Endodermal cell (in vitro differentiated cells): ENCODE results near the gene TIAM2. TPM values are rescaled to one million over a fixed set of nuclear protein-coding genes. Genes with fewer than 3 reads are reported as not detected.
A peak's percentile ranks its signal among the peaks of the same experiment; 100 is the strongest.
"Not testable (repeated sequence)": the region's sequence is repeated elsewhere in the genome, so short reads cannot be mapped to it uniquely, and the experiment has no call there.

Experiments used
- DNase-seq: peaks from one replicate; pipeline ENCODE4 v3.0.0-alpha.2; 2017
- H3K27ac ChIP-seq: 2 replicates; pipeline ENCODE4 v1.5.1; 2013; ENCODE audit warnings: mild to moderate bottlenecking, low read depth, low read length, moderate library complexity
- H3K27me3 ChIP-seq: 2 replicates; pipeline ENCODE4 v1.6.1; 2013; ENCODE audit warnings: mild to moderate bottlenecking, low read length, moderate library complexity; ENCODE audit not compliant: insufficient read depth, control insufficient read depth, poor library complexity, severe bottlenecking
- H3K36me3 ChIP-seq: 2 replicates; pipeline ENCODE4 v1.7.0; 2013; ENCODE audit warnings: mild to moderate bottlenecking, low read length, moderate library complexity; ENCODE audit not compliant: control insufficient read depth, insufficient read depth
- H3K4me1 ChIP-seq: one replicate; pipeline ENCODE4 v1.7.0; 2013; ENCODE audit warnings: low read length; ENCODE audit not compliant: control insufficient read depth, insufficient read depth
- H3K4me3 ChIP-seq: 2 replicates; pipeline ENCODE4 v1.5.1; 2013; ENCODE audit warnings: mild to moderate bottlenecking, low read length, moderate library complexity
- H3K9ac ChIP-seq: 2 replicates; pipeline ENCODE4 v1.6.1; 2013; ENCODE audit warnings: mild to moderate bottlenecking, low read length, moderate library complexity; ENCODE audit not compliant: poor library complexity, severe bottlenecking; ENCODE audit errors: extremely low read depth
- H3K9me3 ChIP-seq: 2 replicates; pipeline ENCODE4 v1.6.1; 2013; ENCODE audit warnings: mild to moderate bottlenecking, low read length, moderate library complexity; ENCODE audit not compliant: control insufficient read depth
- H3K27ac Mint-ChIP-seq: 2 replicates; pipeline ENCODE4 v1.8.0; 2020; ENCODE audit warnings: mixed read lengths
- H3K27me3 Mint-ChIP-seq: 2 replicates; pipeline ENCODE4 v1.8.0; 2021; ENCODE audit warnings: mild to moderate bottlenecking, mixed read lengths; ENCODE audit not compliant: insufficient read depth
- H3K36me3 Mint-ChIP-seq: 2 replicates; pipeline ENCODE4 v1.8.0; 2020; ENCODE audit warnings: low read depth, mixed read lengths
- H3K4me1 Mint-ChIP-seq: 2 replicates; pipeline ENCODE4 v1.8.0; 2020; ENCODE audit warnings: mixed read lengths
- H3K4me3 Mint-ChIP-seq: 2 replicates; pipeline ENCODE4 v1.8.0; 2020; ENCODE audit warnings: mild to moderate bottlenecking, moderate library complexity, mixed read lengths
- H3K9me3 Mint-ChIP-seq: 2 replicates; pipeline ENCODE4 v1.8.0; 2020; ENCODE audit warnings: mild to moderate bottlenecking, mixed read lengths
- CTCF ChIP-seq: fragments of 200-600 bp; sonication (generic); conservative IDR thresholded peaks from 2 replicates; pipeline ENCODE4 v1.5.0; 2021; ENCODE audit warnings: antibody characterized with exemption, mild to moderate bottlenecking
- WGBS, 2 experiments: methylation state at CpG; one replicate each; pipeline versions ENCODE4 v1.1.5 to v1.1.7; 2013; ENCODE audit warnings: missing lambda C conversion rate in 2 of 2, mixed read lengths in 1 of 2; ENCODE audit not compliant: insufficient coverage in 1 of 2, insufficient read length in 1 of 2; 5-methylcytosine and 5-hydroxymethylcytosine counted together
- total RNA-seq, 2 donors: library from RNA; stranded (reverse); fragmentation: NEBNext Ultra II Directional in 1 of 2; extraction: Animal tissue kit (Norgen Biotek cat#: 25700) in 1 of 2; gene quantifications; 2 replicates in 1 of 2; 3 replicates in 1 of 2; pipeline ENCODE4 v1.2.1, GENCODE V29; 2021

Gene TIAM2
- total RNA-seq, 2 donors from 2014 or later = 15.7 to 17.5 TPM

- Mint-ChIP-seq H3K27me3 (no peaks in the 10 kb centered on the region), H3K4me3 (no peak overlapping the region)
- H3K27me3 ChIP-seq = no peaks in the 10 kb centered on the region
These were observed 221.4 kb downstream of the TIAM2 start for GRCh38 chr6:155216312-155217046.

GRCh38 chr6:155218711-155219110 is 223.6 kb downstream of the TIAM2 start:
- H3K36me3 Mint-ChIP-seq, H3K4me3 ChIP-seq, H3K4me1 ChIP-seq, H3K27ac ChIP-seq, H3K4me3 Mint-ChIP-seq, DNase-seq, H3K27ac Mint-ChIP-seq, H3K27me3 Mint-ChIP-seq, H3K9ac ChIP-seq, H3K9me3 Mint-ChIP-seq, H3K27me3 ChIP-seq, H3K9me3 ChIP-seq, H3K36me3 ChIP-seq: not testable (repeated sequence)
- WGBS, 2 experiments = 86 to 91% methylated on average over 9 to 18 of the region's 20 CpGs
- peaks cover 11% of the 10 kb centered on the region for H3K4me1 Mint-ChIP-seq

More at GRCh38 chr6:155216312-155217046, 221.4 kb downstream of the TIAM2 start:
- Mint-ChIP-seq H3K36me3 (peaks cover 11% of the 10 kb centered on the region), H3K4me1 (peaks cover 7% of the 10 kb centered on the region), H3K9me3 (peaks cover 8% of the 10 kb centered on the region), H3K27ac (no peak overlapping the region)
- DNase-seq = peak; percentile 72
- H3K4me3 ChIP-seq = no peak overlapping the region
- no peaks in the 10 kb centered on the region for H3K9me3 ChIP-seq
- peaks cover 4% of the 10 kb centered on the region for H3K36me3 ChIP-seq
- no peaks in the 10 kb centered on the region for H3K4me1 ChIP-seq
- peak overlapping the region; percentile 12 for H3K27ac ChIP-seq
- no peak for TF ChIP-seq CTCF
- WGBS, 2 experiments = 54 to 56% methylated on average over 5 to 11 of the region's 11 CpGs
- H3K9ac ChIP-seq = no peak overlapping the region

GRCh38 chr6:155219299-155219698 is 224.2 kb downstream of the TIAM2 start:
- no peak for TF ChIP-seq CTCF
- WGBS, 2 experiments = 92 to 100% methylated on average over 5 to 7 of the region's 7 CpGs
- no peak overlapping the region for H3K27ac Mint-ChIP-seq
- no peak overlapping the region for H3K9ac ChIP-seq
- no peak overlapping the region for H3K4me3 ChIP-seq
- DNase-seq = no peak
- no peaks in the 10 kb centered on the region for H3K9me3 Mint-ChIP-seq
- no peak overlapping the region for H3K27ac ChIP-seq
- H3K4me3 Mint-ChIP-seq = no peak overlapping the region
- H3K9me3 ChIP-seq = no peaks in the 10 kb centered on the region
- H3K27me3 Mint-ChIP-seq = no peaks in the 10 kb centered on the region
- no peaks in the 10 kb centered on the region for H3K27me3 ChIP-seq
- H3K36me3 ChIP-seq = no peaks in the 10 kb centered on the region
- H3K36me3 Mint-ChIP-seq = no peaks in the 10 kb centered on the region
- peaks cover 17% of the 10 kb centered on the region for H3K4me1 Mint-ChIP-seq
- peaks cover 8% of the 10 kb centered on the region for H3K4me1 ChIP-seq
